ENCODE measurements around the gene RTN4RL2.
"Not testable (repeated sequence)": the region's sequence is repeated elsewhere in the genome, so short reads cannot be mapped to it uniquely, and the experiment has no call there.

The RTN4RL2 gene

GRCh38 chr11:57432714-57433163, 27.6 kb upstream of the RTN4RL2 start:
- DNase-seq (ENCODE audit: low spot score), result peak; percentile 24

GRCh38 chr11:57434640-57435546, 25.4 kb upstream of the RTN4RL2 start:
- no peak for DNase-seq (ENCODE audit: low spot score)

- no peak for DNase-seq (ENCODE audit: low spot score)
These were observed 24.3 kb upstream of the RTN4RL2 start for GRCh38 chr11:57436031-57436430.

GRCh38 chr11:57438345-57439285, 21.7 kb upstream of the RTN4RL2 start:
- DNase-seq (ENCODE audit: low spot score), result no peak

- DNase-seq (ENCODE audit: low spot score), result no peak
These were observed 20.5 kb upstream of the RTN4RL2 start for GRCh38 chr11:57439786-57440185.

GRCh38 chr11:57440744-57441414, 19.4 kb upstream of the RTN4RL2 start:
- no peak for DNase-seq (ENCODE audit: low spot score)

GRCh38 chr11:57444362-57445121, 15.8 kb upstream of the RTN4RL2 start:
- DNase-seq (ENCODE audit: low spot score), result no peak

GRCh38 chr11:57445122-57445394, 15.3 kb upstream of the RTN4RL2 start:
- not testable (repeated sequence) for DNase-seq (ENCODE audit: low spot score)

- DNase-seq (ENCODE audit: low spot score), result no peak
These were observed 14.3 kb upstream of the RTN4RL2 start for GRCh38 chr11:57446055-57446454.

- no peak for DNase-seq (ENCODE audit: low spot score)
These were observed 6.7 kb upstream of the RTN4RL2 start for GRCh38 chr11:57453543-57454177.

- peak; percentile 80 for DNase-seq (ENCODE audit: low spot score)
These were observed 3.2 kb upstream of the RTN4RL2 start for GRCh38 chr11:57456960-57457642.

GRCh38 chr11:57457643-57458023, 2.7 kb upstream of the RTN4RL2 start:
- DNase-seq (ENCODE audit: low spot score), result no peak

GRCh38 chr11:57458060-57458409, 2.3 kb upstream of the RTN4RL2 start:
- no peak for DNase-seq (ENCODE audit: low spot score)

GRCh38 chr11:57458410-57459163, 1.7 kb upstream of the RTN4RL2 start:
- no peak for DNase-seq (ENCODE audit: low spot score)

- DNase-seq (ENCODE audit: low spot score), result no peak
These were observed 935 bp upstream of the RTN4RL2 start for GRCh38 chr11:57459164-57460021.

GRCh38 chr11:57460758-57461749, 726 bp downstream of the RTN4RL2 start:
- DNase-seq (ENCODE audit: low spot score), result no peak

GRCh38 chr11:57461841-57462489, 1.6 kb downstream of the RTN4RL2 start:
- DNase-seq (ENCODE audit: low spot score), result no peak

Measured in activated CD4-positive, alpha-beta T cell treated with anti-CD3 and anti-CD28 coated beads, Interleukin-2, Interleukin-4, amounts not matched to agents 100 ng/mL and 50 ng/mL, durations not matched to agents 16 hours and 8 hours (primary cell).